PC-9 (cell line): Measurements from ENCODE around the gene ERMARD.

Experiments used
- CTCF ChIP-seq: fragments of 200-600 bp; sonication (generic); conservative IDR thresholded peaks from 2 replicates; pipeline ENCODE4 v1.6.1; 2017; ENCODE audit warnings: mixed run types, antibody characterized with exemption, mild to moderate bottlenecking, moderate library complexity
- EZH2 ChIP-seq: fragments of 200-600 bp; sonication (generic); IDR thresholded peaks from 2 replicates; pipeline ENCODE4 v1.8.0; 2017; ENCODE audit warnings: antibody characterized with exemption, low read depth

- TF ChIP-seq EZH2, result no peak
- TF ChIP-seq CTCF, result no peak
These were observed 28.1 kb upstream of the ERMARD start for GRCh38 chr6:169723200-169723909.
